GM21723 (cell line): ENCODE results near the gene EFCAB3.
"Not testable (repeated sequence)": the region's sequence is repeated elsewhere in the genome, so short reads cannot be mapped to it uniquely, and the experiment has no call there.

ENCODE experiments used
- ATAC-seq: cut with Tn5 transposase; IDR thresholded peaks from one replicate; pipeline ENCODE4 v1.9.1; 2021; ENCODE audit warnings: mild to moderate bottlenecking, moderate library complexity; ENCODE audit not compliant: unreplicated experiment

EFCAB3 gene

DNA sequence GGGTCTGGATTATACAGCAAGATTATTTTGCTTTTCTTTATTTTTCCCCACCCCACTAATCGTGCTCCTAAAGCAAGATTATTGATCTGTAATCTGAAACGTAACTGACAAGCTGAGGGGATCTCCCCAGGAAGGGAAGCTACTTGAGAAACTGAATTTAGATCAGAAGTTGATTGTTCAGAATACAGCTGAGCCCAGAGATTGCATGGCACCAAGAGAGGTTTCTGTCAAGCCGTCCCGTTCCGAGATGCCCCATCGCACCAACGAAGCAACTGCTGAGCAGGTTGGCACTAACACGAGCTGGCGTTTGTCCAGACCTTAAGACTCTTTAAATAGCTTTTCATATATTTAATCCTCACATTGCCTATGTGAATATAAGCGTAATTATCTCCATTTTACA is 78.1 kb downstream of the EFCAB3 start:
- ATAC-seq: peak; percentile 31

DNA sequence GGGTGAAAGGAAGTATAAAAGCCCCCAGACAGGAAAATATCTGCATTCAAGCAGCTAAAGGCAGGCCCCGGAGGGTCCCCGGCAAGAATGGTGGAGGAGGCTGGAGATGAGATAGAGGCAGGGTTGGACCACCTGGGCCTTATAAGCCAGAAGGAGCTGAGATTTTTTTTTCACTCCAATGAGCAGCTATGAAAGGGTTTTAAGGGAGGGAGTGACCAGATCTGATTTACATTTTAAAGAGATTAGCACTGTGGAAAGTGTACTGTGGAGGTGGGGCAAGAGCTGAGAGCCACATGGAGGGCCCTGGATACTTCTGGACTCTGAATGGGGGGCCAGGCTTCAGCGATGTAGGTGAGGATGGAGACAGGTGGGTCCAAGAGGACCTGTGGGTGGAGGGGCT is 84.1 kb downstream of the EFCAB3 start:
- not testable (repeated sequence) for ATAC-seq

DNA sequence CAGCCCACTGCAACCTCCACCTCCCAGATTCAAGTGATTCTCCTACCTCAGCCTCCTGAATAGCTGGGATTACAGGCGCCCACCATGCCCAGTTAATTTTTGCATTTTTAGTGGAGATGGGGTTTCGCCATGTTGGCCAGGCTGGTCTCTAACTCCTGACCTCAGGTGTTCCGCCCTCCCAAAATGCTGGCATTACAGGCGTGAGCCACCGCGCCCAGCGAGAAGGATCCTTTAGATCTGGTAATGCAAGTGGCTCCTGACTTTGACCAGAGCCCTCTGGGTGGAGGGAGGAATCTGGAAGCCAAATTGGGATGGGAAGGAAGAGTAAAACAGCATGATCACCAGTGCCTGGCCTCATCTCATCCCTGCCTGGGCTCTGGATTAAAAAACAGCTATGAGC is 84.9 kb downstream of the EFCAB3 start:
- not testable (repeated sequence) for ATAC-seq
